Measurements from ENCODE around the gene HSH2D. TPM values are rescaled to one million over a fixed set of nuclear protein-coding genes. Genes with fewer than 3 reads are reported as not detected.

The HSH2D gene
- total and polyA plus RNA-seq, 4 donors = 5.5 to 9.3 (median 6.4) TPM

DNA sequence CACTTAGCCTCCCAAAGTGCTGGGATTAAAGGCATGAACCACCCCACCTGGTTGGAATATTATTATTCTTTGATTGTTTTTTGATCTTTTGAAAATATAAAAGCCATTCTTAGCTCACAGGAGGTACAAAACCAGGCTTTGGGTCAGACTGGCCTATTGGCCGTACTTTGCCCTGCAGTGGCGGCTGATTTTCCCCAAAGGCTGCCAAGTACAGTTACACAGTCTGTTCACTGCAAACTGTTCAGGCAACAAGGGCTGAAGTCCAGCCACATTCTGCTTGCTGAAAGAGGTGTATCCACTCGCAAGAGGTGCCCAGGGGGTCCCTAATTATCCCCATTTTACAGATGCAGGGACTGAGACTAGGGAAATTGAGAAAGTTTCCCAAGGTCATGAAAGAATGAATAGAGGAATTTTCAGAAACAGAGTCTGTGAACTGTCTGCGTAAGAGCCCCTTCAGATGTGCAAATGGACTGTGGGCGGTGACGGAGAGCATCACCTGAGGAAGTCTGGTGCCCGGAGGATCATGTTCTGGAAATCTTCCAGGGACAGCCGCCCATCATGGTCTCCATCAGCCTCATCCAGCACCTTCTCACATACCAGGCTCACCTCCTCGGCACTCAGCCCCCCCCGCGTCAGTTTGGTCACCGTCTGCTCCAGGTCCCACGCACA lies 20.9 kb downstream of the HSH2D start:
- no peak for DNase-seq
- H3K9ac ChIP-seq (ENCODE audit: insufficient read depth in 1 of 2, low read length in 2 of 2) = no peak overlapping the region
- TF ChIP-seq, protein P1, sequence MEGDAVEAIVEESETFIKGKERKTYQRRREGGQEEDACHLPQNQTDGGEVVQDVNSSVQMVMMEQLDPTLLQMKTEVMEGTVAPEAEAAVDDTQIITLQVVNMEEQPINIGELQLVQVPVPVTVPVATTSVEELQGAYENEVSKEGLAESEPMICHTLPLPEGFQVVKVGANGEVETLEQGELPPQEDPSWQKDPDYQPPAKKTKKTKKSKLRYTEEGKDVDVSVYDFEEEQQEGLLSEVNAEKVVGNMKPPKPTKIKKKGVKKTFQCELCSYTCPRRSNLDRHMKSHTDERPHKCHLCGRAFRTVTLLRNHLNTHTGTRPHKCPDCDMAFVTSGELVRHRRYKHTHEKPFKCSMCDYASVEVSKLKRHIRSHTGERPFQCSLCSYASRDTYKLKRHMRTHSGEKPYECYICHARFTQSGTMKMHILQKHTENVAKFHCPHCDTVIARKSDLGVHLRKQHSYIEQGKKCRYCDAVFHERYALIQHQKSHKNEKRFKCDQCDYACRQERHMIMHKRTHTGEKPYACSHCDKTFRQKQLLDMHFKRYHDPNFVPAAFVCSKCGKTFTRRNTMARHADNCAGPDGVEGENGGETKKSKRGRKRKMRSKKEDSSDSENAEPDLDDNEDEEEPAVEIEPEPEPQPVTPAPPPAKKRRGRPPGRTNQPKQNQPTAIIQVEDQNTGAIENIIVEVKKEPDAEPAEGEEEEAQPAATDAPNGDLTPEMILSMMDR (IDR thresholded peaks at IDR 0.05; ENCODE audit: control extremely low read depth, extremely low read depth) = no peak
- no peaks in the 10 kb centered on the region for H3K36me3 ChIP-seq (ENCODE audit: control insufficient read depth in 4 of 4, insufficient read depth in 4 of 4, low read length in 4 of 4)
- no peak overlapping the region for H3K4me3 ChIP-seq
- 86 to 91% methylated on average over 13 of the region's 13 CpGs for WGBS, 2 donors
- ATAC-seq (ENCODE audit: insufficient read depth, low FRiP score) = no peak
- H3K4me1 ChIP-seq (ENCODE audit: control insufficient read depth in 5 of 5, insufficient read depth in 5 of 5, low read length in 5 of 5) = no peaks in the 10 kb centered on the region
- H3K27ac ChIP-seq (ENCODE audit: low read depth in 1 of 2, low read length in 1 of 2) = no peak overlapping the region
- no peaks in the 10 kb centered on the region for H3K27me3 ChIP-seq (ENCODE audit: control insufficient read depth in 3 of 3, insufficient read depth in 3 of 3, low read length in 2 of 3)
- no peaks in the 10 kb centered on the region for H3K9me3 ChIP-seq (ENCODE audit: control insufficient read depth in 4 of 4, insufficient read depth in 3 of 4, low read length in 3 of 4)

DNA sequence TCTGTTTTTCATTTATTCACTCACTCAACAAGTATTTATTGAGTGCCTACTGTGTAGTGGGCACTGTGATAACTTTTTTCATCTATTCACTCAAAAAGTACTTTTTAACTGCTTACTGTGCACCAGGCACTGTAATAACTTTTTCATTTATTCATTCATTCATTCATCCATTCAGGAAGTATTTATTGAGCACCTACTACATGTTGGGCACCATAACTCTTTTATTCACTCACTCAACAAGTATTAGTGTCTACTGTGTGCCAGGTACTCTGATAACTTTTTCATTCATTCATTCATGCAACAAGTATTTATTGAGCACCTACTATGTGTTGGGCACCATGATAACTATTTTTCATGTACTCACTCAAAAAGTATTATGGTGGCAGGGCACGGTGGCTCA lies 22.9 kb downstream of the HSH2D start:
- ATAC-seq (ENCODE audit: insufficient read depth, low FRiP score) = no peak
- Histone ChIP-seq H3K4me3 (no peak overlapping the region), H3K27me3 (ENCODE audit: control insufficient read depth in 3 of 3, insufficient read depth in 3 of 3, low read length in 2 of 3) (no peaks in the 10 kb centered on the region), H3K27ac (ENCODE audit: low read depth in 1 of 2, low read length in 1 of 2) (no peak overlapping the region), H3K4me1 (ENCODE audit: control insufficient read depth in 5 of 5, insufficient read depth in 5 of 5, low read length in 5 of 5) (no peaks in the 10 kb centered on the region), H3K9me3 (ENCODE audit: control insufficient read depth in 4 of 4, insufficient read depth in 3 of 4, low read length in 3 of 4) (no peaks in the 10 kb centered on the region), H3K36me3 (ENCODE audit: control insufficient read depth in 4 of 4, insufficient read depth in 4 of 4, low read length in 4 of 4) (no peaks in the 10 kb centered on the region), H3K9ac (ENCODE audit: insufficient read depth in 1 of 2, low read length in 2 of 2) (no peak overlapping the region)
- TF ChIP-seq, protein P1 (IDR thresholded peaks at IDR 0.05; ENCODE audit: control extremely low read depth, extremely low read depth) = no peak
- no peak for DNase-seq
- WGBS, 2 donors = 96 to 100% methylated on average over 1 of the region's 1 CpG

DNA sequence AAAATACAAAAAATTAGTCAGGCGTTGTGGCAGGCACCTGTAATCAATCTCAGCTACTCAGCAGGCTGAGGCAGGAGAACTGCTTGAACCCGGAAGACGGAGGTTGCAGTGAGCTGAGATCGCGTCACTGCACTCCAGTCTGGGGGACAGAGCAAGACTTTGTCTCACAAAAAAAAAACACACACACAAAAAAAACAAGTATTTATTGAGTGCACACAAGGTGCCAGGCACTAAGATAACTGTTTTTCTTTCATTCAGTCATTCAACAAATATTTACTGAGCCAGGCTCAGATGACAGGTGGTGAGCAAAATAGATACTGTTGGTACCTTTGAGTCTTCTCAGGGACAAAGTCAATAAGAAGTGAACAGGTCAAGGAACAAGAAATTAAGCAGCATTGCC lies 23.6 kb downstream of the HSH2D start:
- no peaks in the 10 kb centered on the region for H3K4me1 ChIP-seq (ENCODE audit: control insufficient read depth in 5 of 5, insufficient read depth in 5 of 5, low read length in 5 of 5)
- ATAC-seq (ENCODE audit: insufficient read depth, low FRiP score) (no peak), DNase-seq (no peak)
- 86 to 97% methylated on average over 5 of the region's 5 CpGs for WGBS, 2 donors
- H3K27me3 ChIP-seq (ENCODE audit: control insufficient read depth in 3 of 3, insufficient read depth in 3 of 3, low read length in 2 of 3) = no peaks in the 10 kb centered on the region
- H3K36me3 ChIP-seq (ENCODE audit: control insufficient read depth in 4 of 4, insufficient read depth in 4 of 4, low read length in 4 of 4) = no peaks in the 10 kb centered on the region
- H3K9me3 ChIP-seq (ENCODE audit: control insufficient read depth in 4 of 4, insufficient read depth in 3 of 4, low read length in 3 of 4) = no peaks in the 10 kb centered on the region
- TF ChIP-seq, protein P1 (IDR thresholded peaks at IDR 0.05; ENCODE audit: control extremely low read depth, extremely low read depth) = no peak
- H3K4me3 ChIP-seq = no peak overlapping the region
- no peak overlapping the region for H3K9ac ChIP-seq (ENCODE audit: insufficient read depth in 1 of 2, low read length in 2 of 2)
- H3K27ac ChIP-seq (ENCODE audit: low read depth in 1 of 2, low read length in 1 of 2) = no peak overlapping the region

Data from lung (tissue), 12 donors.